SK-N-MC (cell line): ENCODE results near the gene NDUFA6.
"Not testable (repeated sequence)": the region's sequence is repeated elsewhere in the genome, so short reads cannot be mapped to it uniquely, and the experiment has no call there.

Experiments used
- DNase-seq: peaks from one replicate; pipeline ENCODE4 v3.0.0-alpha.2; 2011; ENCODE audit warnings: low read depth, low spot score
- H3K27ac ChIP-seq: fragments of 200-600 bp; sonication (generic); 2 replicates; pipeline ENCODE4 v1.5.1; 2016; ENCODE audit warnings: mixed run types
- H3K36me3 ChIP-seq: fragments of 200-600 bp; sonication (generic); 2 replicates; pipeline ENCODE4 v1.6.1; 2017; ENCODE audit warnings: antibody characterized with exemption, low read length, mixed read lengths; ENCODE audit not compliant: insufficient read depth
- H3K4me3 ChIP-seq: fragments of 200-600 bp; sonication (generic); 2 replicates; pipeline ENCODE4 v1.5.1; 2016
- H3K9ac ChIP-seq: fragments of 200-600 bp; sonication (generic); 2 replicates; pipeline ENCODE4 v1.8.0; 2017; ENCODE audit warnings: mixed run types, mixed read lengths; ENCODE audit not compliant: insufficient read length
- H3K9me3 ChIP-seq: fragments of 200-600 bp; sonication (generic); 2 replicates; pipeline ENCODE4 v1.6.1; 2017; ENCODE audit warnings: low read depth, mild to moderate bottlenecking, antibody characterized with exemption, low read length, moderate library complexity, mixed read lengths
- EZH2 ChIP-seq: fragments of 200-600 bp; sonication (generic); IDR thresholded peaks from one replicate; pipeline ENCODE4 v1.6.1; 2017; ENCODE audit warnings: antibody characterized with exemption
- FOXP2 ChIP-seq: optimal IDR thresholded peaks from 2 replicates; pipeline ENCODE3; 2011; ENCODE audit warnings: mild to moderate bottlenecking, moderate library complexity; ENCODE audit not compliant: insufficient read depth; ENCODE audit errors: extremely low read length, control extremely low read depth
- POLR2AphosphoS5 ChIP-seq: IDR thresholded peaks from 2 replicates; pipeline ENCODE4 v1.6.1; 2012; ENCODE audit warnings: mild to moderate bottlenecking, low read depth, low read length, borderline replicate concordance

NDUFA6 gene

DNA sequence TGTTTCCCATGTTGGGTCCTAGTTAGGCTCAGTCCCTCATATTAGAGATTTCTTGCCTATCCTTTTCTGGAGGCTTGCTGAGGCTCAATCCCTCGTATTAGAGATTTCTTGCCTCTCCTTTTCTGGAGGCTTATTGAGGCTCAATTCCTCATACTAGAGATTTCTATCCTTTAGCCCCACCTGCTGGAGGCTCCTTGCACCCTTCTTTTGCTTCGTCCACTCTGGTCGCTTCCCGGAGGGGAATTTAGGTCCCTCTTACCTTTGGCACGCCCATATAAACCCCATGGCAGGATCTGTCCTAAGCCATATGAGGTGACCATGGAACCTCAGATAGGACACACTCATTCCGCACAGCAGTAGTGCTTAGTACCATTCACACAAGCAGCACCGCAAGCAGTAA, 24.1 kb upstream of the NDUFA6 start:
- no peak overlapping the region for H3K4me3 ChIP-seq
- no peak for DNase-seq
- no peak overlapping the region for H3K9ac ChIP-seq
- TF ChIP-seq FOXP2 (no peak), EZH2 (no peak), POLR2AphosphoS5 (no peak)
- H3K36me3 ChIP-seq = no peaks in the 10 kb centered on the region
- H3K27ac ChIP-seq = no peak overlapping the region
- H3K9me3 ChIP-seq = no peaks in the 10 kb centered on the region

DNA sequence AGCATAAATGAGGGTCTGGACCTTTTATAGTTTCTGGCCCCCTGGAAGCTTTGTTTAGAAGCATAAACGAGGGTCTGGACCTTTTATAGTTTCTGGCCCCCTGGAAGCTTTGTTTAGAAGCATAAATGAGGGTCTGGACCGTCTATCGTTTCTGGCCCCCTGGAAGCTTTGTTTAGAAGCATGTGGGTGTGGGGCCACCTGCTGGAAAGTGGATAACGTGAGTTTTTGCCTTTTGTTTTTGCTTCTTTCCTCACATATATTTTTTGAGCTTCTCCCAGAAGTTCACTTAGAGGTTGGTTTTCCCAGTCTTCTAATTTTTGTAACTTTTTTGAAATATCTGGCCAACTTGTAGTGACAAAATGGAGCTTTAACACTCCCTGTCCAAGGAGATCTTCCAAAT, 22.2 kb upstream of the NDUFA6 start:
- not testable (repeated sequence) for H3K27ac ChIP-seq, H3K9ac ChIP-seq, DNase-seq, H3K9me3 ChIP-seq, H3K36me3 ChIP-seq, H3K4me3 ChIP-seq

DNA sequence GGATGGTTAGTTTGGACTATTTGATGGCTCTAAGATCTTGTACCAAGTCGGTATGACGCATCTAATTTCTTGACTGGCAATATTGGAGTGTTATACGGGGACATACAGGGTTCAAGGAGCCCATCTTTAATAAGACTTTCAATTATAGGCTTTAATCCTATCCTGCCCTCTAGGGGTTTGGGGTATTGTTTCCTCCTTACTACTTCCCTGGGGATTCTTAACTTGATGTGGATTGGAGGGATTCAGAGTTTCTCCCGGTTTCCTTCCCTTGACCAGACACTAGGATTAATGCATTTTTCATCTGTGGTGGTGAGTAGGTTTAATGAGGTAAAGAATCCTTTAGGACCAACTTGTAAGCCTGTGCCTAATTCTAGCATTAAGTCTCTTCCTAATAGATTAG, 21.2 kb upstream of the NDUFA6 start:
- H3K36me3 ChIP-seq = no peaks in the 10 kb centered on the region
- H3K27ac ChIP-seq = no peak overlapping the region
- H3K9me3 ChIP-seq = no peaks in the 10 kb centered on the region
- TF ChIP-seq POLR2AphosphoS5 (no peak), EZH2 (no peak), FOXP2 (no peak)
- no peak overlapping the region for H3K4me3 ChIP-seq
- H3K9ac ChIP-seq = no peak overlapping the region
- DNase-seq = no peak

DNA sequence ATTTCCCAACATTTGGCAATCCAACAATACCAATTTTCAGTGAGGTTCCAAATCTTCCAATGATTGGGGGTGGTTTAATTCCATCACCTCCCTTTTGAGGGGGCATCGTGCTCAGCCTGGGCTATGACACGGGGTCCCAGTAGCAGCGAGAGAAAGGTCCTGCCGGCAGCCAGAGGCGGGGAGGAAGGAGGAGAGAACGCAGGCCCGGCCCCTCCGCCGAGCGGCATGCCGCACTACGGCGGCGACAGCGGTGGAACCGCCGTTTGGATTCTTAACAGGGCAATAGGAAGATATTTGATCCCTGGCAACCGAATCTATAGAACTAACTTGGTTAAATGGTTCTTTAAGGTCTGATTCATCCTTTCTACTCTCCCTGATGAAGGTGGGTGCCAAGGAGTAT, 18.3 kb upstream of the NDUFA6 start:
- Histone ChIP-seq H3K36me3 (no peaks in the 10 kb centered on the region), H3K9me3 (no peaks in the 10 kb centered on the region; the same call in 1 of the 2 replicates), H3K4me3 (no peak overlapping the region), H3K27ac (no peak overlapping the region), H3K9ac (no peak overlapping the region)
- no peak for DNase-seq
- TF ChIP-seq EZH2 = no peak
- TF ChIP-seq POLR2AphosphoS5 = no peak
- TF ChIP-seq FOXP2 = no peak

DNA sequence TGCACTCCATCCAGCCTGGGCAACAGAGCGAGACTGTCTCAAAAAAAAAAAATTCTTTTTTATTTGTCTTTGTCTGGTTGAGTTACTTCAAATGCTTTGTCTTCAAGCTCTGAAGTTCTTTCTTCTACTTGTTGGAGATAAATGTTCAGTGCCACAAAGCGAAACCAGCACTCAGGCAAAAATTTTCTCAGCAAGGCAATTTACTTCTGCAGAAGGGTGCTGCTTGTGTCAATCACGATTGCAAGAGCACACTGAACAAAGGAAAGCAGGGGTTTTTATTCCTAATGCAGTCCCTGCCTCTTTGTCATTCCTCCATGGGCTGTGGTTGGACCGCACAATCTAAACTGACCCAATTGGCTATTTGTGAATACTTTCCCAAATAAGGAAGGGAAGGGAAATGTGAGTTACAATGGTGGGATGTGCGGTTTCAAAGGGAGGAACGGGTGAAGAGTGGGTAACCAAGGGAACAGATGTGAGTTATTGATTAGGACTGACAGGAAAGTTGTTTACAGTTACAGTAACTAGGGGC, 13.8 kb upstream of the NDUFA6 start:
- not testable (repeated sequence) for H3K27ac ChIP-seq, H3K4me3 ChIP-seq, DNase-seq, H3K9ac ChIP-seq, H3K36me3 ChIP-seq, H3K9me3 ChIP-seq

DNA sequence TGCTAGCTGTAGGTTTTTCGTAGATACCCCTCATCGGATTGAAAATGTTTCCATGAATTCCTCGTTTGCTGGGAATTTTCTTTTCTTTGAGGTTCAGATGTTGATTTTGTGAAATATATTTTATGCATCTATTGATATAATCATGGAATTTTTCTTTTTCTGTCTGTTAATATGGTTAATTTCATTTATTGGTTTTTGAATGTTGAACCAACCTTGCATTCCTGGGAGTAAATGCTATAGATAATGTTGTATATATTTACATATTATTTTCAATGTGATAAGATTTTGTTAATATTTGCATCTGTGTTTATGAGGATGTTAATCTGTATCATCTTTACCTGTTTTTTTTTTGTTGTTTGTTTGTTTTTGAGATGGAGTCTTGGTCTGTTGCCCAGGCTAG, 10.6 kb upstream of the NDUFA6 start:
- no peaks in the 10 kb centered on the region for H3K36me3 ChIP-seq
- DNase-seq = no peak
- H3K9me3 ChIP-seq = no peaks in the 10 kb centered on the region; the same call in 1 of the 2 replicates
- H3K9ac ChIP-seq = no peak overlapping the region
- H3K4me3 ChIP-seq = no peak overlapping the region
- H3K27ac ChIP-seq = no peak overlapping the region
- no peak for TF ChIP-seq EZH2
- no peak for TF ChIP-seq POLR2AphosphoS5
- no peak for TF ChIP-seq FOXP2

DNA sequence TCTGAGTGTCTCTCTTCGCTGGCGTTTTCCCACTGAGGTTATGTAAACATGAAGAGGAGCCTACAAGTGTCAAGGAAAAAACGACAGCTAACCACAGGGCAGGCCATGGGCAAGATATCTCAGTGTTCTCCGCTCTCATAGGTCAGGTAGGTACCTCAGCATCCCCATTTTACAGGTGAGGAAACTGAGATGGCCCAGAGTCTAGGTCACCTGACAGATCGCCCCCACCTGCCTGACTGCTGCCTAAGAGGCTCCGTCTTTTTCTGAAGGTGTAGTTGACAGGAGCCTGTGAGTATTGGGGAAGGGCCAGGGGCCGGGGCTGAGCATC, 847 bp upstream of the NDUFA6 start:
- no peak for TF ChIP-seq FOXP2
- no peak for TF ChIP-seq POLR2AphosphoS5
- TF ChIP-seq EZH2 = no peak
- peak overlapping the region; percentile 97 for H3K9ac ChIP-seq

DNA sequence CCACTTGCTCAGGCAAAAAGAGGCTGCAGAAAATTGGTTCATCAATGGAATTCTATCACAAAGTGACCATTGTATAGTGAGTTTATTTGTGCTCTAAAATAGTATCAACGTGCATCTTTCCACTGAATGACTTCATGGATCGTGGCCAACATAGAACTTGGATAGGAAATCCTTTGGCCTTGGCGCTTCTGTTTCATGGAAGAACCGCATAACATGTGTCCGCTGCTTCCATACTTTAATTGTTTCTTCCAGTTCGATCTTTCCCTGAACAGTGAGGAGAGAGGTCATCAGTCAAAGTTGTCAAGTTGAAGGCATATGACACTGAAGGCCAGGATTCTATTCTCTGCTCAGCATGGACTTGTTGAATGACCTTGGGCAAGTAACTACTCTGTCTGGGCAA, 4.5 kb downstream of the NDUFA6 start:
- Histone ChIP-seq H3K36me3 (peaks cover 55% of the 10 kb centered on the region), H3K9ac (no peak overlapping the region), H3K27ac (no peak overlapping the region), H3K4me3 (no peak overlapping the region), H3K9me3 (peaks cover 7% of the 10 kb centered on the region; the same call in 1 of the 2 replicates)
- DNase-seq = no peak
- TF ChIP-seq EZH2 (no peak), FOXP2 (no peak), POLR2AphosphoS5 (no peak)

More for the DNA sequence above, 847 bp upstream of the NDUFA6 start:
- DNase-seq = no peak
- peak overlapping the region; percentile 99 for H3K4me3 ChIP-seq
- H3K27ac ChIP-seq = peak overlapping the region; percentile 64; the same call in 1 of the 2 replicates
- H3K9me3 ChIP-seq = peaks cover 7% of the 10 kb centered on the region; the same call in 1 of the 2 replicates
- H3K36me3 ChIP-seq = peaks cover 21% of the 10 kb centered on the region

DNA sequence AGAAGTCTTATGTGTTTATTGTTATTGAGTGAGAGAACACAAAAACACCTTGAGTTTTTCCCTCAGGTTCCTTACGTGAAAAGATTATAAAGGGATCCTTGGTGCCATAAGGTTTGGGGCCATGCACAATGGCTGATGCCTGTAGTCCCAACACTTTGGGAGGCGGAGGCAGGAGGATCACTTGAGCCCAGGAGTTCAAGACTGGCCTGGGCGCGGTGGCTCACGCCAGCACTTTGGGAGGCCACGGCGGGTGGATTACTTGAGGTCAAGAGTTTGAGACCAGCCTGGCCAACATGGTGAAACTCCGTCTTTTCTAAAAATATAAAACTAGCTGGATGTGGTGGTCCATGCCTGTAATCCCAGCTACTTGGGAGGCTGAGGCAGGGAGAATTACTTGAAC, 5.7 kb downstream of the NDUFA6 start:
- Histone ChIP-seq H3K27ac (no peak overlapping the region), H3K4me3 (no peak overlapping the region), H3K36me3 (peaks cover 55% of the 10 kb centered on the region), H3K9me3 (peaks cover 7% of the 10 kb centered on the region; the same call in 1 of the 2 replicates), H3K9ac (no peak overlapping the region)
- TF ChIP-seq EZH2 = no peak
- DNase-seq = no peak

DNA sequence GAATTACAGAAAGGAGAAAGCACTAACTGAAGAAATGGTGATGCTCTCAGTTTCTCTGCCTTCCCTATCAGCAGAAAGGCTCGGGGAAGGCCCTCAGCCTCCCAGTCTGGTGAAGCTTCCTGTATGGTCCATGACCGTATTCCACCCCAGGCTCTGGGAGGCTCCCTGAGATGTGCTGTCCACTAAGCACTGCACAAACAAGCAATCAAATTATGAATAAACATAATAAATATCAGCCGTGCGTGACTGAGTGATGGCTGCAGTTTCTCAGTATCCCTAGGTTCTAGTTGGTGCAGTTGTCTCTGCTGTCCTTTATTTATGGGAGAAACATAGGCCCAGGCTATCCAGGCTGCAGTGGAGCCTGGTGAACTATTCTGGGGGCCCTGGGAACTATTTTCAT, 7.5 kb downstream of the NDUFA6 start:
- Histone ChIP-seq H3K9me3 (no peaks in the 10 kb centered on the region), H3K36me3 (peaks cover 43% of the 10 kb centered on the region), H3K27ac (no peak overlapping the region), H3K4me3 (no peak overlapping the region), H3K9ac (no peak overlapping the region)
- no peak for TF ChIP-seq FOXP2
- no peak for TF ChIP-seq EZH2
- no peak for TF ChIP-seq POLR2AphosphoS5
- DNase-seq = no peak
